GM13976 (cell line): ENCODE measurements around the gene DDN.

Source experiments
- DNase-seq: peaks from one replicate; pipeline ENCODE4 v3.0.0; 2012; ENCODE audit warnings: low spot score
- in situ Hi-C: fragments of 300-500 bp; cut with MboI; formaldehyde crosslinking; loops from one replicate; pipeline ENCODE4 v1.12.0; 2022; ENCODE audit warnings: low sequenced_read_pairs, mixed read lengths, inconsistent platforms; ENCODE audit not compliant: unreplicated experiment
- TF ChIP-seq, protein P1 (sequence below): IDR thresholded peaks from 2 replicates; pipeline ENCODE4 v1.5.1; 2012; ENCODE audit warnings: borderline replicate concordance, mild to moderate bottlenecking; ENCODE audit not compliant: insufficient read depth; ENCODE audit errors: extremely low read depth, missing control alignments, control extremely low read depth

DDN gene

DNA sequence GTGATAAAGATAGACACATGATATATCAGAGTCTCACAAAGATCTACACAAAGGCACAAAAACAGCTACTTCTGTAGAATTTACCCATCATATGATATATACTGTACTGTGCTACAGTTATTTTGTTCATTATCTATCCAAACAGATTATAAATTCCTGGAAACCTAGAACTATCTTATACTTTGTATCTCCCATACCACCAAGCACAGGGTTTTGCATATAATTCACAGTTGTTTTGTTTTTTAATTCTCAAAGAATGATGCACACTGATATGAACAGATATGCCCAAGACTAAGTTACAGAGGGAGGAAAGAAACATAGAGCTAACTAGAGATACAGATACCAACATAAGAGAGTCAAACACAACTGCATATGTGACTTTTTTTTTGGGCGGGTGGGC, 16.0 kb upstream of the DDN start:
- in situ Hi-C loops, result no loop called here
- no peak for DNase-seq
- TF ChIP-seq, protein P1, sequence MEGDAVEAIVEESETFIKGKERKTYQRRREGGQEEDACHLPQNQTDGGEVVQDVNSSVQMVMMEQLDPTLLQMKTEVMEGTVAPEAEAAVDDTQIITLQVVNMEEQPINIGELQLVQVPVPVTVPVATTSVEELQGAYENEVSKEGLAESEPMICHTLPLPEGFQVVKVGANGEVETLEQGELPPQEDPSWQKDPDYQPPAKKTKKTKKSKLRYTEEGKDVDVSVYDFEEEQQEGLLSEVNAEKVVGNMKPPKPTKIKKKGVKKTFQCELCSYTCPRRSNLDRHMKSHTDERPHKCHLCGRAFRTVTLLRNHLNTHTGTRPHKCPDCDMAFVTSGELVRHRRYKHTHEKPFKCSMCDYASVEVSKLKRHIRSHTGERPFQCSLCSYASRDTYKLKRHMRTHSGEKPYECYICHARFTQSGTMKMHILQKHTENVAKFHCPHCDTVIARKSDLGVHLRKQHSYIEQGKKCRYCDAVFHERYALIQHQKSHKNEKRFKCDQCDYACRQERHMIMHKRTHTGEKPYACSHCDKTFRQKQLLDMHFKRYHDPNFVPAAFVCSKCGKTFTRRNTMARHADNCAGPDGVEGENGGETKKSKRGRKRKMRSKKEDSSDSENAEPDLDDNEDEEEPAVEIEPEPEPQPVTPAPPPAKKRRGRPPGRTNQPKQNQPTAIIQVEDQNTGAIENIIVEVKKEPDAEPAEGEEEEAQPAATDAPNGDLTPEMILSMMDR, result no peak

GRCh38 chr12:49014547-49014946, 15.4 kb upstream of the DDN start:
- in situ Hi-C loops, result no loop called here
- TF ChIP-seq, protein P1, result no peak
- no peak for DNase-seq

DNA sequence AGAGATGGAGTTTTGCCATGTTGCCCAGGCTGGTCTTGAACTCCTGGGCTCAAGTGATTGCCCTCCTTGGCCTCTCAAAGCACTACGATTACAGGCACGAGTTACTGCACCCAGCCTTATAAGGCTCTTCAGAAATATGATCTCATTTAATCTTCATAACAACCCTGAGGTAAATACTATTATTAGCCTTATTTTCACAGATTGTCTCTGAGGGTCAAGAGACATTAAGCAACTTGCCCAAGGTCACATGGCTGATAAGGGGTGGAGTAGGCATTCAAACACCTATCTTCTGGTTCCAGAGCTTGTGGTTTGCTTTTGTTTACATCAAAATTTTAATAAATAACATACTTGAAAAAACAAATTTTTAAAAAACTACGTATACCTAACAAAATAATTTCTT, 14.3 kb upstream of the DDN start:
- TF ChIP-seq, protein P1, result no peak

DNA sequence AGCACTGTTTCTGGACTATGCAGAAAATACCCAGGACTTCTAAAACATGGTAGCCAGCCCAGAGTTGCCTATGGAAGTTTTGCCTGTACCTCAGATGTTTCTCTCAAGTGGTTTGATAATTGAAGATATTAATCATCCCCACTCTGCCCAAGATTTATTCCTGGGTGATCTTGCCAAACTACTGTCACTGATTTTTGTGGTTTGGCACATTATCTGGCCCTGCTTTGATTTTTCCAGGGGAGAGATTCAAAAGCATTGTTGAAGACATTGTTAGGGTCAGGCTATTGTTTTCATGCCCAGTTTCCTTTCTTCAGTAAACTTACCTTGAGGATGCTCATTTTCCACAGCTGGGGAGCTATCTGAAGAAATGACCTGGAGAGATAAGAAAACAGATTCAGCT, 13.6 kb upstream of the DDN start:
- TF ChIP-seq, protein P1, result no peak
- no peak for DNase-seq
- in situ Hi-C loops, result no loop called here

More for the DNA sequence above, 14.3 kb upstream of the DDN start:
- no peak for DNase-seq
- in situ Hi-C loops, result no loop called here

DNA sequence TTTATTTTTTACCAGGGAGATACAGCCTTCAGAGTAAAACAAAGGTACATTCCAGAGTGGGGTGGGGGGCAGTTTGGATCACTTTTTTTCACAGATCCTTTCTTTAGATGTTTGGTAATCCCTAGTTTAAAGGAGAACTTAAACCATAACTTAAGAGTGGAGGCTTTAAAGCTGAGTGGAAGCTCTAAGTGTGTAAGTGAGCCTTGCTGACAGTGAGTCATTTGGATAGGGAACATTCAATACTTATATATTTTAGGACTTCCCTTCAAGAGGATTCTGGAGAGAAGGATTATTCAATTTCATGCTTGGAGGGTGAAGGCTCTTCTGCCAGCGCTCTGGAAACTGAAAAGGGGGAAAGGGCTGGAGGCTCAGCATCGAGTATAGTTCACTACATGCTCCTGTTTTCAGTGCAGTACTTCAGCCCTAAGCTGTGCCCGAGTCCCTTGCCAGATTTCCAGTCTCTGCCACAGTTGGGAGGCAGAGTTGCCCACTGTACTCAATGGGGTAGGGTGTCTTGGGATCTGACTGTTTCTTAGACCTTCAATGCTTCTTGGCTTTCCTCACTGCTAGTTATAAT, 11.0 kb upstream of the DDN start:
- in situ Hi-C loops, result no loop called here
- TF ChIP-seq, protein P1, result no peak
- DNase-seq, result no peak

- TF ChIP-seq, protein P1, result no peak
Measured at GRCh38 chr12:49008943-49009342, 9.8 kb upstream of the DDN start.

GRCh38 chr12:49000346-49000745, 1.2 kb upstream of the DDN start:
- DNase-seq, result no peak
- TF ChIP-seq, protein P1, result no peak
- in situ Hi-C loops, result no loop called here

More at GRCh38 chr12:49008943-49009342, 9.8 kb upstream of the DDN start:
- no peak for DNase-seq
- in situ Hi-C loops, result no loop called here
